HCT116 (cell line): ENCODE measurements around the gene GPR17. TPM values are rescaled to one million over a fixed set of nuclear protein-coding genes. Genes with fewer than 3 reads are reported as not detected.

Experiments used
- ATAC-seq: fragments of 200-7000 bp; cut with Tn5 transposase; 2 replicates; pipeline ENCODE4 v1.9.1; 2020; ENCODE audit warnings: mild to moderate bottlenecking, moderate library complexity
- BruUV-seq: library from RNA; stranded (reverse); fragments of 400-500 nt; replicated peaks from 2 replicates; lab custom pipeline; 2021; lab: Mats Ljungman, UMichigan
- CTCF ChIA-PET: fragments of 300-600 bp; sonication (Branson Sonifier 250); formaldehyde crosslinking; loops from one replicate; lab custom pipeline; 2021; ENCODE audit warnings: antibody characterized with exemption; lab: Charles Lee
- POLR2A ChIA-PET: fragments of 300-600, 350-600 bp; sonication (Branson Sonifier 250); formaldehyde crosslinking; loops from one replicate; lab custom pipeline; 2021; ENCODE audit warnings: antibody characterized with exemption; lab: Charles Lee
- RAD21 ChIA-PET, 2 experiments: fragments of 300-600 bp; sonication (Branson Sonifier 250); formaldehyde crosslinking; loops; one replicate each; lab custom pipeline; 2023; ENCODE audit warnings: low total read pairs in 2 of 2; ENCODE audit not compliant: uncharacterized antibody in 2 of 2, unreplicated experiment in 2 of 2, low non-redundant PET in 1 of 2; lab: Charles Lee
- DNase-seq: peaks from one replicate; pipeline ENCODE4 v3.0.0-alpha.2; 2010; ENCODE audit warnings: low read depth, low spot score
- H2AFZ ChIP-seq: fragments of 200-600 bp; shearing (Covaris generic), sonication (generic); 2 replicates; pipeline ENCODE4 v1.6.1; 2017; ENCODE audit warnings: low read depth, mixed run types, mixed read lengths, antibody characterized with exemption, low read length; ENCODE audit not compliant: poor library complexity, severe bottlenecking
- H3K27ac ChIP-seq: 2 replicates; pipeline ENCODE4 v1.5.1; 2012; ENCODE audit warnings: low read depth, low read length
- H3K27me3 ChIP-seq: fragments of 200-600 bp; sonication (generic); 2 replicates; pipeline ENCODE4 v1.6.1; 2016; ENCODE audit warnings: mixed run types, low read length, mixed read lengths; ENCODE audit not compliant: insufficient read depth
- H3K36me3 ChIP-seq, 2 experiments: fragments of 200-500 bp in 1 of 2; fragments of 200-600 bp in 1 of 2; sonication (Bioruptor generic) in 1 of 2; sonication (generic) in 1 of 2; 2 replicates each; pipeline versions ENCODE4 v1.5.1 to v1.6.1; 2014 to 2016; ENCODE audit warnings: low read length in 2 of 2, inconsistent platforms in 1 of 2, mixed read lengths in 1 of 2, mixed run types in 1 of 2; ENCODE audit not compliant: insufficient read depth in 2 of 2, control insufficient read depth in 1 of 2
- H3K4me1 ChIP-seq, 2 experiments: fragments of 200-600 bp in 1 of 2; sonication (generic) in 1 of 2; 2 replicates each; pipeline versions ENCODE4 v1.5.1 to v1.6.1; 2012 to 2017; ENCODE audit warnings: low read length in 2 of 2, inconsistent platforms in 1 of 2, mild to moderate bottlenecking in 1 of 2, mixed read lengths in 1 of 2, mixed run types in 1 of 2, moderate library complexity in 1 of 2; ENCODE audit not compliant: insufficient read depth in 2 of 2, control insufficient read depth in 1 of 2
- H3K4me2 ChIP-seq: fragments of 200-600 bp; sonication (generic); 2 replicates; pipeline ENCODE4 v1.6.1; 2017; ENCODE audit warnings: mixed run types, low read length, mixed read lengths
- H3K4me3 ChIP-seq, 2 experiments: fragments of 200-600 bp in 1 of 2; sonication (generic) in 1 of 2; replicated peaks in 1 of 2; 2 replicates each; pipeline ENCODE4 v1.5.1; 2011 to 2016; ENCODE audit warnings: low read length in 2 of 2, control low read depth in 1 of 2, low read depth in 1 of 2, mild to moderate bottlenecking in 1 of 2, mixed read lengths in 1 of 2, mixed run types in 1 of 2
- H3K79me2 ChIP-seq: fragments of 200-600 bp; sonication (generic); 2 replicates; pipeline ENCODE4 v1.6.1; 2017; ENCODE audit warnings: mild to moderate bottlenecking, mixed run types, low read length, moderate library complexity, mixed read lengths; ENCODE audit not compliant: insufficient read depth
- H3K9ac ChIP-seq: fragments of 200-600 bp; sonication (generic); 2 replicates; pipeline ENCODE4 v1.6.1; 2016; ENCODE audit warnings: low read length, mixed read lengths
- H3K9me2 ChIP-seq: fragments of 200-600 bp; sonication (generic), shearing (Covaris generic); 2 replicates; pipeline ENCODE4 v1.6.1; 2017; ENCODE audit warnings: mixed run types, mild to moderate bottlenecking, moderate library complexity; ENCODE audit not compliant: insufficient read depth
- H3K9me3 ChIP-seq, 2 experiments: fragments of 200-500 bp in 1 of 2; fragments of 200-600 bp in 1 of 2; sonication (Bioruptor generic) in 1 of 2; sonication (generic) in 1 of 2; 2 replicates each; pipeline ENCODE4 v1.6.1; 2014 to 2017; ENCODE audit warnings: low read length in 2 of 2, mixed read lengths in 2 of 2, inconsistent platforms in 1 of 2, low read depth in 1 of 2, mild to moderate bottlenecking in 1 of 2, mixed run types in 1 of 2, moderate library complexity in 1 of 2; ENCODE audit not compliant: control insufficient read depth in 1 of 2, insufficient read depth in 1 of 2
- H4K20me1 ChIP-seq: fragments of 200-600 bp; sonication (generic), shearing (Covaris generic); 2 replicates; pipeline ENCODE4 v1.6.1; 2017; ENCODE audit warnings: mixed run types, mild to moderate bottlenecking, moderate library complexity; ENCODE audit not compliant: insufficient read depth
- CBX3 ChIP-seq: IDR thresholded peaks from 2 replicates; pipeline ENCODE4 v1.6.1; 2012; ENCODE audit warnings: low read depth
- EZH2 ChIP-seq: fragments of 200-600 bp; sonication (generic); IDR thresholded peaks from 2 replicates; pipeline ENCODE4 v1.6.1; 2017; ENCODE audit warnings: antibody characterized with exemption, mixed run types
- FOSL1 ChIP-seq: IDR thresholded peaks from 2 replicates; pipeline ENCODE4 v1.6.1; 2012; ENCODE audit warnings: low read depth
- POLR2AphosphoS5 ChIP-seq: IDR thresholded peaks from 2 replicates; pipeline ENCODE4 v1.6.1; 2011; ENCODE audit warnings: mild to moderate bottlenecking, low read depth, low read length, moderate library complexity
- REST ChIP-seq: IDR thresholded peaks from 2 replicates; pipeline ENCODE4 v1.6.1; 2012; ENCODE audit warnings: low read depth
- SIN3A ChIP-seq: IDR thresholded peaks from 2 replicates; pipeline ENCODE4 v1.6.1; 2012; ENCODE audit warnings: low read depth
- ZFX ChIP-seq: fragments of 450-650 bp; IDR thresholded peaks from 2 replicates; pipeline ENCODE4 v1.6.1; 2017
- intact Hi-C: fragments of 100-400 bp; cut with micrococcal nuclease; formaldehyde crosslinking; loops from 2 replicates; pipeline ENCODE4 v1.10.0; 2022
- total RNA-seq: library from RNA; stranded (reverse); gene quantifications from one replicate; pipeline ENCODE4 v1.2.1, GENCODE V29; 2021; ENCODE audit not compliant: unreplicated experiment
- TF ChIP-seq, protein P1 (sequence below): IDR thresholded peaks from 2 replicates; pipeline ENCODE4 v1.6.1; 2012
- TF ChIP-seq, protein P2 (sequence below): IDR thresholded peaks from 2 replicates; pipeline ENCODE4 v1.6.1; 2011; ENCODE audit warnings: mild to moderate bottlenecking, low read length, moderate library complexity; ENCODE audit not compliant: insufficient replicate concordance; ENCODE audit errors: extremely low read depth
- TF ChIP-seq, protein P3 (sequence below), 3 experiments: fragments of 200-600 bp in 1 of 3; sonication (generic) in 1 of 3; IDR thresholded peaks in 2 of 3; conservative IDR thresholded peaks in 1 of 3; 2 replicates each; pipeline ENCODE4 v1.5.1; 2012 to 2017; ENCODE audit warnings: low read depth in 2 of 3, low read length in 2 of 3, antibody characterized with exemption in 1 of 3, borderline replicate concordance in 1 of 3, control low read depth in 1 of 3, mild to moderate bottlenecking in 1 of 3, mixed read lengths in 1 of 3, mixed run types in 1 of 3, moderate library complexity in 1 of 3; ENCODE audit not compliant: insufficient read depth in 1 of 3

GPR17 gene
- total RNA-seq, 1 experiment from 2014 or later = not detected

DNA sequence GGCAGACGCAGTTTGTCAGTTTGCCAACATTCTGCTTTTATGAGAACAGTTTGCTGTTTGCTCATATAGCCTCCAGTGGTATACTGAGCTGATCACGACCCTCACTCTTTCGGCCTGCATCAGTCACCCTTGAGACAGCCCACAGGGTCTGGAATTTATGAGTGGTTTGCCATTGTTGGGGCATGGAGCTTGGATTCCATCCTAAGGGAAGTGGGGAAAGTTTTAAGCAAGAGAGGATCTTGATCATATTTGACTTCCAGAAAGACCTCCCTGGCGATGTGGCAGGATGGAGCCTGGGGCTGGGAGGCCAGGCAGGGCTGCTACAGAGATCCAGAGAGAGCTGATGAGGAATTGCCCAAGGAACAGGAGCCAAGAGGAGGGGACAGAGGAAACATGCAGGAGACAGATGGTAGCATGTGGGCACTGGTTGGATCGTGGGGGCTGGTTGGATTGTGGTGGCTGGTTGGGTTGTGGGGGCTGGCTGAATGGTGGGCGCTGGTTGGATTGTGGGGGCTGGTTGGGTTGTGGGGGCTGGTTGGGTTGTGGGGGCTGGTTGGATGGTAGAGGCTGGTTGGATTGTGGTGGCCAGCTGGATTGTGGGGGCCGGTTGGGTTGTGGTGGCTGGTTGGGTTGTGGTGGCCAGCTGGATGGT is 27.3 kb upstream of the GPR17 start:
- no peak for DNase-seq
- CTCF ChIA-PET = interaction anchor here (0.7 kb wide), 1 partner anchor 31 kb away, joined by 3 read pairs; no protein-coding TSS in a partner anchor
- intact Hi-C loops = no loop called here
- H3K27ac ChIP-seq = no peak overlapping the region
- no TSS peak for BruUV-seq
- TF ChIP-seq FOSL1 (no peak), SIN3A (no peak)
- TF ChIP-seq, protein P1, sequence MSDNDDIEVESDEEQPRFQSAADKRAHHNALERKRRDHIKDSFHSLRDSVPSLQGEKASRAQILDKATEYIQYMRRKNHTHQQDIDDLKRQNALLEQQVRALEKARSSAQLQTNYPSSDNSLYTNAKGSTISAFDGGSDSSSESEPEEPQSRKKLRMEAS = no peak
- TF ChIP-seq, protein P2, sequence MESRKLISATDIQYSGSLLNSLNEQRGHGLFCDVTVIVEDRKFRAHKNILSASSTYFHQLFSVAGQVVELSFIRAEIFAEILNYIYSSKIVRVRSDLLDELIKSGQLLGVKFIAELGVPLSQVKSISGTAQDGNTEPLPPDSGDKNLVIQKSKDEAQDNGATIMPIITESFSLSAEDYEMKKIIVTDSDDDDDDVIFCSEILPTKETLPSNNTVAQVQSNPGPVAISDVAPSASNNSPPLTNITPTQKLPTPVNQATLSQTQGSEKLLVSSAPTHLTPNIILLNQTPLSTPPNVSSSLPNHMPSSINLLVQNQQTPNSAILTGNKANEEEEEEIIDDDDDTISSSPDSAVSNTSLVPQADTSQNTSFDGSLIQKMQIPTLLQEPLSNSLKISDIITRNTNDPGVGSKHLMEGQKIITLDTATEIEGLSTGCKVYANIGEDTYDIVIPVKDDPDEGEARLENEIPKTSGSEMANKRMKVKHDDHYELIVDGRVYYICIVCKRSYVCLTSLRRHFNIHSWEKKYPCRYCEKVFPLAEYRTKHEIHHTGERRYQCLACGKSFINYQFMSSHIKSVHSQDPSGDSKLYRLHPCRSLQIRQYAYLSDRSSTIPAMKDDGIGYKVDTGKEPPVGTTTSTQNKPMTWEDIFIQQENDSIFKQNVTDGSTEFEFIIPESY = no peak
- TF ChIP-seq, all 23 proteins: peak for 0
- H3K27me3 ChIP-seq = no peaks in the 10 kb centered on the region
- no peak overlapping the region for H3K9ac ChIP-seq
- H4K20me1 ChIP-seq = no peaks in the 10 kb centered on the region
- ATAC-seq = no peak
- H3K79me2 ChIP-seq = no peaks in the 10 kb centered on the region
- H3K9me2 ChIP-seq = no peaks in the 10 kb centered on the region
- H3K9me3 ChIP-seq = no peaks in the 10 kb centered on the region
- ChIA-PET RAD21 (no interaction called here), POLR2A (no interaction called here)
- no peak overlapping the region for H3K4me2 ChIP-seq
- H3K36me3 ChIP-seq = no peaks in the 10 kb centered on the region
- no peak overlapping the region for H3K4me3 ChIP-seq
- no peak overlapping the region for H2AFZ ChIP-seq
- H3K4me1 ChIP-seq = peaks cover 0 to 11% of the 10 kb centered on the region in 2 experiments; a peak in 2 of 4 replicates

DNA sequence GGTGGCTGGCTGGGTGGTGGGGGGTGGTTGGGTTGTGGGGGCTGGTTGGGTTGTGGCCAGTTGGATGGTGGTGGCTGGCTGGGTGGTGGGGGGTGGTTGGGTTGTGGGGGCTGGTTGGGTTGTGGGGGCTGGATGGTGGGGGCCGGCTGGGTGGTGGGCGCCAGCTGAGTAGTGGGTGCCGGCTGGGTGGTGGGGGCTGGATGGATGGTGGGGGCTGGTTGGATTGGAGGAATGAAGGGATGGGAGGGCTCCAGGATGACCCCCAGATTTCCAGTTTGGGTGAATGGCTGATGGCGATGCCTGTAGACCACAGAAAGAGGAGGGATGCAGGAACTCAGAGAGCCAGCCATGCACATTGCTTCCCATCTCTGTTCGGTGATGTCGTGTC is 26.8 kb upstream of the GPR17 start:
- Histone ChIP-seq H3K9me3 (no peaks in the 10 kb centered on the region), H3K27ac (no peak overlapping the region), H2AFZ (no peak overlapping the region), H3K4me1 (peaks cover 0 to 16% of the 10 kb centered on the region in 2 experiments; a peak in 2 of 4 replicates), H3K79me2 (no peaks in the 10 kb centered on the region), H3K4me3 (no peak overlapping the region), H3K9ac (no peak overlapping the region), H4K20me1 (no peaks in the 10 kb centered on the region), H3K27me3 (no peaks in the 10 kb centered on the region), H3K4me2 (no peak overlapping the region), H3K36me3 (no peaks in the 10 kb centered on the region), H3K9me2 (no peaks in the 10 kb centered on the region)
- ChIA-PET POLR2A (no interaction called here), RAD21 (no interaction called here), CTCF (interaction anchor here (0.7 kb wide), 1 partner anchor 31 kb away, joined by 3 read pairs; no protein-coding TSS in a partner anchor)
- intact Hi-C loops = no loop called here
- DNase-seq (no peak), ATAC-seq (no peak)
- no TSS peak for BruUV-seq
- no peak for TF ChIP-seq EZH2
- TF ChIP-seq REST = no peak
- TF ChIP-seq ZFX = no peak
- TF ChIP-seq, protein P3, sequence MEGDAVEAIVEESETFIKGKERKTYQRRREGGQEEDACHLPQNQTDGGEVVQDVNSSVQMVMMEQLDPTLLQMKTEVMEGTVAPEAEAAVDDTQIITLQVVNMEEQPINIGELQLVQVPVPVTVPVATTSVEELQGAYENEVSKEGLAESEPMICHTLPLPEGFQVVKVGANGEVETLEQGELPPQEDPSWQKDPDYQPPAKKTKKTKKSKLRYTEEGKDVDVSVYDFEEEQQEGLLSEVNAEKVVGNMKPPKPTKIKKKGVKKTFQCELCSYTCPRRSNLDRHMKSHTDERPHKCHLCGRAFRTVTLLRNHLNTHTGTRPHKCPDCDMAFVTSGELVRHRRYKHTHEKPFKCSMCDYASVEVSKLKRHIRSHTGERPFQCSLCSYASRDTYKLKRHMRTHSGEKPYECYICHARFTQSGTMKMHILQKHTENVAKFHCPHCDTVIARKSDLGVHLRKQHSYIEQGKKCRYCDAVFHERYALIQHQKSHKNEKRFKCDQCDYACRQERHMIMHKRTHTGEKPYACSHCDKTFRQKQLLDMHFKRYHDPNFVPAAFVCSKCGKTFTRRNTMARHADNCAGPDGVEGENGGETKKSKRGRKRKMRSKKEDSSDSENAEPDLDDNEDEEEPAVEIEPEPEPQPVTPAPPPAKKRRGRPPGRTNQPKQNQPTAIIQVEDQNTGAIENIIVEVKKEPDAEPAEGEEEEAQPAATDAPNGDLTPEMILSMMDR (IDR thresholded peaks at IDR 0.05 in 2 of 3, conservative IDR thresholded peaks at IDR 0.05 in 1 of 3; ENCODE audit: borderline replicate concordance in 1 of 3, insufficient read depth in 1 of 3, low read depth in 2 of 3, low read length in 2 of 3) = no peak
- TF ChIP-seq CBX3 = no peak
- TF ChIP-seq, protein P1 = no peak
- no peak for TF ChIP-seq POLR2AphosphoS5
